Measurements from ENCODE around the gene EML6. TPM values are rescaled to one million over a fixed set of nuclear protein-coding genes. Genes with fewer than 3 reads are reported as not detected.

EML6 gene
- total and polyA plus RNA-seq, 2 of the 13 experiments (the other 11 are each of a cell fraction or from before 2014, with no cell fraction given): 17.2 to 32.4 TPM

GRCh38 chr2:54903736-54904554, 180.5 kb downstream of the EML6 start (continued):
- TF ChIP-seq AKNA (CRISPR knock-in tag; IDR thresholded peaks at IDR 0.05; ENCODE audit: borderline replicate concordance) (no peak), NR0B2 (CRISPR knock-in tag; IDR thresholded peaks at IDR 0.05) (no peak), FOXO4 (CRISPR knock-in tag; conservative IDR thresholded peaks at IDR 0.05) (no peak), ZNF572 (CRISPR knock-in tag; IDR thresholded peaks at IDR 0.05) (no peak), ZNF20 (CRISPR knock-in tag; IDR thresholded peaks at IDR 0.05) (no peak), MAFF (IDR thresholded peaks at IDR 0.05; ENCODE audit: low read depth, low read length) (no peak)
